Hematopoietic multipotent progenitor cell treated with erythropoietin and hydrocortisone succinate and interleukin-3 and kit ligand, for 4 days (in vitro differentiated cells): ENCODE data around the gene OTUD5.
"Not testable (repeated sequence)": the region's sequence is repeated elsewhere in the genome, so short reads cannot be mapped to it uniquely, and the experiment has no call there.

Experiments used
- DNase-seq: peaks from one replicate; pipeline ENCODE4 v3.0.0-alpha.2; 2015

OTUD5 gene

DNA sequence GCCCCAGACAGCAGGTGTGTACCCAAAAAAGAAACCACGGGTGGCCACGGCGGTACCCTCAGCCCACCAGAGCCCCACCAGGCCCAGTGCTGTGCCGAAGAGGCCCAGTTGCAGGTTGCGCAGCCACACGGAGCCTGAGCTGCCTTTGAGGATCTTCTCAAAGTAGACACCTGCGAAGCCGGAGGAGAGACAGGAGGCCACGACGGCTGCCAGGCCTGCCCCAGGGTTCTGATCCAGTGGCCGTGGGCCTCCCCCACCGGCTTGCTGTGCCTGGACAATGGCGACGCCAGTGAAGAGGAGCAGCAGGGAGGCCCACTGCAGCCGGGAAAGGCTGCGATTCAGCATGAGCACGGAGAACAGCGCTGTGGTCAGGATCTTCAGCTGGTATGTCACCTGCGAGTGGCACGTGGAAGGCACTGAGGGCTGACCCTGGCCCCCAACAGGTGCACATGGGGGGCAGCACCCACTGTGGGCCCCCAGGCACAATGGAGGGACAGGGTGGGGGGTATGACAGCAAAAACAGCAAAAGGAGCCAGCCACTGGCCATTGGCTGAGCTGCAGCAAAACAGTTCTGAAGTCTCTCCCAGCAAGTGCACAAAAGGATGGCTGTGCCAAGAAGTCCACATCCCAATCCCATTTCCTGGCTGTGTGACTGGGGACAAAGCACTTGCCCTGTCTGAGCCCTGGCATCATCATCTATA lies 52.2 kb downstream of the OTUD5 start:
- DNase-seq = no peak

- no peak for DNase-seq
Observed at GRCh38 chrX:48904626-48905025, 52.8 kb downstream of the OTUD5 start.

DNA sequence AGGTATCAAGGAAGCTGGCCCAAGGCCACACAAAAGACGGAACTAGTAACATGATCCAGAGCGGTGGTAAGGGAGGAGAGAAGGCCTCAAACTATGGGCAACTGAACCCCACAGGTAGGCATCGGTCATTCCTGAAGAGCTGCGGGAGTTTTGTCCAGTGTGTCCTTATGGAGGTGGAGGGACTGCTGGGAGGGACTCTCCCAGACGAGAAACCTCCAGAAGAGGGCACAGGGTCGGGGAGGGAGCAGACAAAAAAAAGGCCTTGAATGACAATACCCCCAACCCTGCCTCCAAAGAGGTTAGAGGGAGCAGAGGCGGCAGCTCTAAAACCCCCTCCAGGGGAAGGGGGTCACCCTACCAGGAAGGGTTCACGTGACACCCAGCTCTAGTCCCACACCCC lies 53.2 kb downstream of the OTUD5 start:
- DNase-seq = no peak

- DNase-seq = no peak
Observed at GRCh38 chrX:48903290-48903689, 54.1 kb downstream of the OTUD5 start.

DNA sequence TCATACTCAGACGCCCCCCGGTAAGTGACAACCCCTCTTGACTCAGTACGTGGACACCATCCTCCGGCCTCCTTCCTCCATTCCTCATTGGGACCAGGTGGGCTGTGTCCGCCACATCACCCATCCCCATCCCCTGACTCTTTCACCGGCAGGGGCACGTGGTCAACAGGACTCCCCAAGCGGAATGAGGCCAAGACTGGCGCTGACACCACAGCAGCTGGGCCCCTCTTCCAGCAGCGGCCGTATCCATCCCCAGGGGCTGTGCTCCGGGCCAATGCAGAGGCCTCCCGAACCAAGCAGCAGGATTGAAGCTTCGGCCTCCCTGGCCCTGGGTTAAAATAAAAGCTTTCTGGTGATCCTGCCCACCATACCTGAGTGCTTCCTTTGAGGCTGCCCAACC lies 54.6 kb downstream of the OTUD5 start:
- DNase-seq = no peak

DNA sequence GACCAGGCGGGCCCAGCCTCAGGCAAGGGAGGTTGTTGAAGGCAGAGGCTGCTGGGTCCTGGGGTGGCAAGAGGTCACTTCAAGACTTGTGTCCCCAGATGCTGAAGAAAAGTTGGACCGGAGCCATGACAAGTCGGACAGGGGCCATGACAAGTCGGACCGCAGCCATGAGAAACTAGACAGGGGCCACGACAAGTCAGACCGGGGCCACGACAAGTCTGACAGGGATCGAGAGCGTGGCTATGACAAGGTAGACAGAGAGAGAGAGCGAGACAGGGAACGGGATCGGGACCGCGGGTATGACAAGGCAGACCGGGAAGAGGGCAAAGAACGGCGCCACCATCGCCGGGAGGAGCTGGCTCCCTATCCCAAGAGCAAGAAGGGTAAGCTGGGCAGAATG lies 55.3 kb downstream of the OTUD5 start:
- DNase-seq = no peak

DNA sequence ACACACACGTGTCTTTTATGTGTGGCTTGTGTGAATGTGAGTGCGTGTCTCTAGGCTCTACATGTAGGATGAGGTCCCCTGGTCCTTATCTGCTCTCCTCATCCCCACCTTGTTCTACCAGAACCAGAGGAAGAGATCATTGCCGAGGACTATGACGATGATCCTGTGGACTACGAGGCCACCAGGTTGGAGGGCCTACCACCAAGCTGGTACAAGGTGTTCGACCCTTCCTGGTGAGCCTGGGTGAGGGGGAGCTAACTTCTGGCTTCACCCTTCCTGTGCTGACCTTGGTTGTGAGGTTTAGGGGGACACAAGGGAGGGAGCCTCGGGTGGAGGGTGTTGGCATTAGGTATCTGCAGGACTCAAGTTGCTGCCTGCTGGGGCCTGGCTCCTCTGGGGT lies 56.3 kb downstream of the OTUD5 start:
- no peak for DNase-seq

DNA sequence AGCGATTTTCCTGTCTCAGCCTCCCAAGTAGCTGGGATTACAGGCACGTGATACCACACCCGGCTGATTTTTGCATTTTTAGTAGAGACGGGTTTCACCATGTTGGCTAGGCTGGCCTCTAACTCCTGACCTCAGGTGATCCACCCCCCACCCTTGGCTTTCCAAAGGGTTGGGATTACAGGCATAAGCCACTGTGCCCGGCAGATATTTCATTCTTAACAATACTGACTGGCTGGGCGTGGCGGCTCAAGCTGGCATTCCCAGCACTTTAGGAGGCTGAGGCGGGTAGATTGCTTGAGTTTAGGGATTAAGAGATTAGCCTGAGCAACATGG lies 58.4 kb downstream of the OTUD5 start:
- DNase-seq = no peak

DNA sequence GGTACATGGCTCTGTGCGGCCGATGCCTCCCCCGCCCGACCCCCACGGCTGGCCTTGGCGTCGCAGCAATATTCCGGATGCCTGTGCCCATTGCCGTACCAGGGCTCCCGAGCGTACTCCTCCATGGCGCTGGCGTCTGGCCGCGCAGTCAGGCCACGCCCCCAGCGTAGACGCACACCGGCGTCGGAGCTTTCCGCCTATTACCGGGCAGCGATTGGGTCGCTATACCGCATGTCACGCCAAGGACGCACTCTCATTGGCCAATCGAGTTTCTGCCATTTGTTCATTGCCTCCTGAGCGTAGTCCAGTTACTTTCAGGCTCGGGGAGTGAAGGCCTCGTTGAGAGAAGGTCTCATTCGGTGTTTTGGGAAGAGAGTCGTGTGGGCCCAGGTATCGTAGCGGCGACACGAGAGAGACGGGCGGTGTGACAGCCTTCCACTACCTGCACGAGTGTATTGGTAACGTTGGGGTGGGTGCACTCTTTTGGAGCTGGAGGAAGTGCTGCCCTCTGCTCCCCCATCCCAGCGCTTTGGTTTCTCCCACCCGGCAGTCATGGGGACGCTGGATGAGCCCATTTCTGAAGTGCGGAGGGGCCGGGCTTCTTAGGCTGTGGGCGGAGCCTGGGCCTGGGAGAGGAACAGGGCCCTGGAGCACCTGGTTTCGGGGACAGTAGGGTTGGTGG lies 59.6 kb downstream of the OTUD5 start, which contains the start of the genes PQBP1 and TIMM17B:
PQBP1 (plus strand) TSS at position 306 of the 682 bp plus-strand sequence. CDS start 580 bp downstream, outside the sequence.
TIMM17B (minus strand) TSS at position 144 of the 682 bp plus-strand sequence; CDS start at position 125, 19 bp downstream.
- DNase-seq = peak; percentile 97

- DNase-seq = peak; percentile 89
Observed at GRCh38 chrX:48897157-48897624, 60.2 kb downstream of the OTUD5 start.

DNA sequence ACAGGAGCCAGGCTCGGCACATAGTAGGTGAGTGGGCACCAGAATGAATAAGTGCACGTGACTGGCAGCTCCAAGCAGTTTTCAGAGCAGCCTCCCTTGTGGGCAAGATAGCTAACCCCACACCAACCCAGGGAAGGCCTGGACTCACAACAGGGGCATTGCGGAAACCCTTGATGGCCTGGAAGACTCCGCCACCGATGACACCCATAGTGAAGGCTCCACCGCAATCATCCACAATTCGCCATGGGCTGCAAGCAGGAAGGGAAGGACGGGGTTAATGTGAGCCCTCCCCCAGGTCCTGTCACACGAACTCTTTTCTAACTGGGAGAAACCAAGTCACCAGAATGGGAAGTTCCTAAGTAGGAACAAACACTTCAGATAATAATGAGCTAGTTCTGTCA lies 60.8 kb downstream of the OTUD5 start:
- DNase-seq = no peak

- DNase-seq = no peak
Observed at GRCh38 chrX:48894891-48895290, 62.5 kb downstream of the OTUD5 start.

- no peak for DNase-seq
Observed at GRCh38 chrX:48893556-48894348, 63.7 kb downstream of the OTUD5 start.

DNA sequence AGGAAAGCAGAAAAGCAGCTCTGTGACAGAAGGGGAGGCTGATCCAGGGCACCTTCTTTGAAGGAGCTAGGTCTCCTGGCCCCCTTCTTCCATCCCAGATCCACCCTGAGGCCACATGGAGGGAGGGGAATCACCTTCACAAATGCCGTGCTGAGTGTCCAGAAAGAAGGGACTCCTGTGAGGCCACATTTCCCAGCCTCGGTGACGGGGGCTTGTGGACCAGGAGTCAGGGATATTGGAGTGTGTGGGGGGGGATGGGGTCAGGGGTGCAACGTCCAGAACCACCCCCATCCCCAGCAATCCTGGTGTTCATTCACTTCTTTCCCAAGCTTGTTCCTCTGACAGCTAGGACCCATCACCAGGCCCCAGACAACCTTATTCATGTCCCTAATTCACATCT lies 64.5 kb downstream of the OTUD5 start:
- DNase-seq = no peak

DNA sequence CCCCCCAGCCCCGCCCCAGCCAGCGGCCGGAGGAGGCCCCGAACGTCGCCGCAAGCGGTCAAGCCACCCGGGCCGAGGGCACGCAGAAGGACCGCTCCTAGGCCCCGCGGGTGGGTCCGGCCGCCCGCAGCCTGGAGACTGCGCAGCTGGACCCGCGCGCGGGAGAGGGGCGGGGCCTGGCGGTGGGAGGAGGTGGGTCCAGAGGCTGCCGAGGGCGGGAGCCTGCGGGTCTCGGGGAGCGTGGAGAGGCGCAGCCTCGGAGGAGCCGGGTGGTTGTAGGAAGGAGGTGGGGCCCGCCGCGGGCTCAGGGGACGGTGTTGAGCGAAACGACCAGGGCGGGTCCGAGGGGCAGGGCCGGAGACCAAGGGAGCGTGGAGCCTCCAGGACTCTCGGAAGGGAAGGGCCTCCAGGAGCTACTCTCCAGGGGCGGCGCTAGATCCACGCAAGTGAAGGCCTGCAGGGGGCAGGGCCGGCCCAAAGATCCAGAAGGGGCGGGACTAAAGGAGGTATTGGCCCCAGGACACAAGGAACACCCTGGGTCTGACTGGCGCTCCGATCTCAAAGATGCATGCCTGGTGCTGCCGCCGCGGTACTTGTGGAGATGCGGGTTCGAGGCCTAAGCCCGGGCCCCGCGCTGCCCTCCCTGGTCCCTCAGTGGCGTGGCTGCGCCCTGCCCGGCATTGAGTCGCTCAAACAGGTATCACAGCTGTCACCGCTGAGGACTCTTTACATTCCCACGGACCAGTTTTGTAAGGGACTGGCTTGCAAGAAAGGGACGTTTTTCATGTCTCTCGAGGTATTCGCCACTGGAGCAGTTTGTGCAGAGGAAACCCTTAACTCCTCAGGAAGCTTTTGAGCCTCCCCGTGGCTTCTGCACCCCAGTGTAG lies 65.8 kb downstream of the OTUD5 start:
- peak; percentile 93 for DNase-seq

DNA sequence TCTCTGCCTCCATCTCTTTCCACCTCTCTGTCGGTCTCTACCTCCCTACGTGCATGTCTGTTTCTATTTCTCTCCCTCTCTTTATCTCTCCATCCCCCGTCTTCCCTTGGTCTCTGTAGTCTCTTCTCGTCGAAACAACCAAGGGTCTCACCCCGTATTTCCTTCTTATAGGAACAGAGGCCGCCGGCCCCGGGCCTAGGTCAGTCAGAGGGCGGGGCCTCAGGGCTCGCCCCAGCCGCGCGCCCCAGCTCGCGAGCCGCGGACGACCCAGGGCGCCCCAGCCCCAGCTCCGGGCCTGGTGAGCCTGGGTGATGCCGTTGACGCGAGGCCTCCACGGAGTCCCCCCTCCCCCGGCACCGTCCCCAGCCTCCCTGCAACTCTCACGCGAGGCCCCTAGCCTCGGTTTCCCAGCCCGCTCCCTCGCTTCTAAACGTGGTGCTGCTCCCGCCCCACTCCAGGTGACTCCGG lies 66.4 kb downstream of the OTUD5 start:
- peak; percentile 23 for DNase-seq

GRCh38 chrX:48890296-48890925 lies 67.0 kb downstream of the OTUD5 start:
- DNase-seq = no peak

- DNase-seq = not testable (repeated sequence)
Observed at GRCh38 chrX:48886586-48886985, 70.8 kb downstream of the OTUD5 start.

GRCh38 chrX:48883729-48884128 lies 73.7 kb downstream of the OTUD5 start:
- no peak for DNase-seq

DNA sequence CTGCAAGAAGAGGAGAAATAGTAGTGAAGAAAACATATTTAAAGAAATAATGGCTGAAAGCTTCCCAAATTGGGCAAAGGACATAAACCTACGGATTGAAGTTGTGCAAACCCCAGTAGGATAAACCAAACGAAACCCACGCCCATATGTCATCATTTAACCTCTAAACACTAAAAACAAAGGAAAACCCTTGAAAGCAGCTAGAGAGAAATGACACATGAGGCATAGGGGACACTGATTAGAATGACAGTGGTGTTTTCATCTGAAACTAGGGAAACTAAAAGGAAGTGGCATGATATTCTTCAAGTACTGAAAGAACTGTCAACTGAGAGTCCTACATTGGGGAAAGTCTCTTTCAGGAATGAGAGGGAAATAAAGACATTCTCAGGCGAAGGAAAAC lies 80.5 kb downstream of the OTUD5 start:
- not testable (repeated sequence) for DNase-seq
